Measurements from ENCODE around the gene TMEM255B. TPM values are rescaled to one million over a fixed set of nuclear protein-coding genes. Genes with fewer than 3 reads are reported as not detected.

The TMEM255B gene
- total and polyA plus RNA-seq, 9 of the 15 experiments (the other 6 are each of a cell fraction or from before 2014, with no cell fraction given): 0.01 to 0.75 (median 0.23) TPM

- Histone ChIP-seq H3K36me3 (ENCODE audit: control insufficient read depth, insufficient read depth, low read length) (no peaks in the 10 kb centered on the region), H3K4me2 (ENCODE audit: insufficient read depth, low read length) (no peak overlapping the region), H3K9me3 (replicated peaks; ENCODE audit: control insufficient read depth, insufficient read depth, low read depth, low read length) (no peaks in the 10 kb centered on the region), H3K9me1 (ENCODE audit: control insufficient read depth, insufficient read depth, low read length) (no peaks in the 10 kb centered on the region), H2AFZ (ENCODE audit: low read depth, low read length) (no peak overlapping the region), H3K4me3 (no peak overlapping the region), H3K9ac (ENCODE audit: insufficient read depth in 1 of 2, low read depth in 2 of 2, low read length in 2 of 2) (peak overlapping the region in 1 of 2 experiments; percentile 76; a peak in 1 of 4 replicates), H3K79me2 (ENCODE audit: control insufficient read depth, insufficient read depth, low read length) (peaks cover 11% of the 10 kb centered on the region; the same call in 2 of the 3 replicates), H3K27me3 (ENCODE audit: control insufficient read depth in 2 of 2, insufficient read depth in 2 of 2, low read length in 2 of 2) (no peaks in the 10 kb centered on the region), H3K4me1 (replicated peaks in 1 of 2; ENCODE audit: control insufficient read depth in 2 of 2, insufficient read depth in 2 of 2, low read length in 2 of 2) (peaks cover 24 to 51% of the 10 kb centered on the region in 2 experiments), H3K27ac (ENCODE audit: extremely low read depth, low read depth, low read length) (no peak overlapping the region), H4K20me1 (replicated peaks; ENCODE audit: control insufficient read depth, insufficient read depth, low read length) (no peaks in the 10 kb centered on the region)
- WGBS (ENCODE audit: insufficient coverage, low coverage, missing lambda C conversion rate): 67% methylated on average over 17 of the region's 23 CpGs
- TF ChIP-seq MCM5 (IDR thresholded peaks at IDR 0.05; ENCODE audit: low read depth): no peak
- no peak for TF ChIP-seq SRSF3 (IDR thresholded peaks at IDR 0.05; ENCODE audit: insufficient read depth, low read length)
- TF ChIP-seq, protein P1, sequence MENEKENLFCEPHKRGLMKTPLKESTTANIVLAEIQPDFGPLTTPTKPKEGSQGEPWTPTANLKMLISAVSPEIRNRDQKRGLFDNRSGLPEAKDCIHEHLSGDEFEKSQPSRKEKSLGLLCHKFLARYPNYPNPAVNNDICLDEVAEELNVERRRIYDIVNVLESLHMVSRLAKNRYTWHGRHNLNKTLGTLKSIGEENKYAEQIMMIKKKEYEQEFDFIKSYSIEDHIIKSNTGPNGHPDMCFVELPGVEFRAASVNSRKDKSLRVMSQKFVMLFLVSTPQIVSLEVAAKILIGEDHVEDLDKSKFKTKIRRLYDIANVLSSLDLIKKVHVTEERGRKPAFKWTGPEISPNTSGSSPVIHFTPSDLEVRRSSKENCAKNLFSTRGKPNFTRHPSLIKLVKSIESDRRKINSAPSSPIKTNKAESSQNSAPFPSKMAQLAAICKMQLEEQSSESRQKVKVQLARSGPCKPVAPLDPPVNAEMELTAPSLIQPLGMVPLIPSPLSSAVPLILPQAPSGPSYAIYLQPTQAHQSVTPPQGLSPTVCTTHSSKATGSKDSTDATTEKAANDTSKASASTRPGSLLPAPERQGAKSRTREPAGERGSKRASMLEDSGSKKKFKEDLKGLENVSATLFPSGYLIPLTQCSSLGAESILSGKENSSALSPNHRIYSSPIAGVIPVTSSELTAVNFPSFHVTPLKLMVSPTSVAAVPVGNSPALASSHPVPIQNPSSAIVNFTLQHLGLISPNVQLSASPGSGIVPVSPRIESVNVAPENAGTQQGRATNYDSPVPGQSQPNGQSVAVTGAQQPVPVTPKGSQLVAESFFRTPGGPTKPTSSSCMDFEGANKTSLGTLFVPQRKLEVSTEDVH (IDR thresholded peaks at IDR 0.05; ENCODE audit: low read depth, partially characterized antibody): no peak
- TF ChIP-seq CCAR2 (IDR thresholded peaks at IDR 0.05; ENCODE audit: low read depth, low read length): no peak
- no peak for TF ChIP-seq SAP30 (IDR thresholded peaks at IDR 0.05; ENCODE audit: borderline replicate concordance, insufficient read depth, low read depth, low read length, poor library complexity, severe bottlenecking)
- TF ChIP-seq GABPA (tag; conservative IDR thresholded peaks at IDR 0.05; ENCODE audit: low read depth): no peak
- no peak for TF ChIP-seq RBM25 (IDR thresholded peaks at IDR 0.05; ENCODE audit: low read depth, low read length, severe bottlenecking)
- TF ChIP-seq SREBF2 (CRISPR knock-in tag; IDR thresholded peaks at IDR 0.05): no peak
- no peak for TF ChIP-seq RNF2 (IDR thresholded peaks at IDR 0.05)
- TF ChIP-seq FOXJ3 (CRISPR knock-in tag; IDR thresholded peaks at IDR 0.05): no peak
- TF ChIP-seq CREM (IDR thresholded peaks at IDR 0.05; ENCODE audit: low read depth): no peak
- intact Hi-C loops (cut with micrococcal nuclease) (no loop called here), in situ Hi-C loops (cut with MboI) (no loop called here)
- no peak for DNase-seq (ENCODE audit: extremely low read depth in 1 of 4, low spot score in 3 of 4)
- POLR2A ChIA-PET: interaction anchor here (0.6 kb wide), 1 partner anchor 10 kb away, joined by 4 read pairs; no protein-coding TSS in a partner anchor
- no peak for ATAC-seq
- CTCF ChIA-PET (ENCODE audit: low intra/inter-chr PET ratio): no interaction called here
- no peak for FAIRE-seq
- no TSS peak for BruUV-seq (replicated peaks)
These were observed 93.0 kb downstream of the TMEM255B start for GRCh38 chr13:113851826-113852535.
